RKO (cell line): ENCODE data around the gene KBTBD12.

Source experiments
- DNase-seq: peaks from one replicate; pipeline ENCODE4 v3.0.0-alpha.2; 2016; ENCODE audit warnings: low spot score

The KBTBD12 gene

DNA sequence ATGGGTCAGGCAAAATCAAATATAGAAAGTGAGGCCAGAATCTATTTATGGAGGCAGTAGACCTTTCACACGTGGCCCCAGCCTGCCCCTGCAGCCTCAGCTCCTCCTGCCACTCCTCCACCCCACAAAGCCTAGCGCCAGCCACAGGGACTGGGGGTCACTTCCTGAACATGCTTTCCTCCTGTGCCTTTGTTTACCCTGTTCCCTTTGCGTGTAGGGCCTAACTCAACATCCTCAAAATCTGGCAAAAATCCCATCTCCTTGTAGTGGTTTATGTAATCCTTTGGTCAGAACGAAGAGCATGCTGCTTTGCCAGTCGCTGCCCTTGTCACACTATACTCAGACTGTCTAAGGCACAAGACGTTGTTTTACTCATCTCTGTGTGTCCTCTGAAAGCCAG is 39.6 kb downstream of the KBTBD12 start:
- no peak for DNase-seq

DNA sequence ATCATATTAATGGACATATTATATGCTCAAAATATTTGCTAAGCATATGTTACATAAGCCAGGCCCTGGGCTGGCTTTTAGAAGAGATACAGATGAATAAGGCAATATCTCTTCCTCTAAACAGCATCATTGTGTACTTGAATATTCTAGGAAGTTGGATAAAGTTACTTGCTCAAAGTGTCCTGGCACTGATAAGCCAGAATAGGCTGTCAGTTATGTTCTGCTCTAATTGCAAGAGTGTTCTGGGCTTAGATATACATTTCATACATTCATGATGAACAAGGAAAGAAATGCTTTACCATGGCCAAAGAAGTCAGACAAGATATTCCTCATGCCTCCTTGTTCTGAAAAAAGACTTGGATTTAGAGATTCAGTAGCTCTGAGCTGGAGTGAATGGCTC is 40.7 kb downstream of the KBTBD12 start:
- DNase-seq, result no peak

DNA sequence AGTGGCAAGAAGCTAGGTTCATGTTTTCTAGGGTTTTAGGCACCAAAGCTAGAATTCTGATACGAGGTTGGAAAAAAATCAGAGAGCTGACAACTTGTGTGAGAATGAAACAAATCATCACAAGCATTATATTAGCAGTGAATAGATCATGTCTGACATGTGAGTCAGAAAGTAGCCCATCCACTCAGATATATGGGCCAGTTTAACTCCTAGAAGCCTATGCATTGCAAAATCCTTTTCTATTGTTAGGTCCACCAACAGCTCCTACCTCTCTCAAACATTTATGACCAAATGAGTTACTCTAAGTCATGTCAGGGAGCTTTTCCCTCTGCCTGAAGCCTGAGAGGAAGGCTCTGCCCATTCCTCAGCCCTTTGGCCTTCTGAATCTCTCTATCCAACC is 44.0 kb downstream of the KBTBD12 start:
- DNase-seq, result no peak

DNA sequence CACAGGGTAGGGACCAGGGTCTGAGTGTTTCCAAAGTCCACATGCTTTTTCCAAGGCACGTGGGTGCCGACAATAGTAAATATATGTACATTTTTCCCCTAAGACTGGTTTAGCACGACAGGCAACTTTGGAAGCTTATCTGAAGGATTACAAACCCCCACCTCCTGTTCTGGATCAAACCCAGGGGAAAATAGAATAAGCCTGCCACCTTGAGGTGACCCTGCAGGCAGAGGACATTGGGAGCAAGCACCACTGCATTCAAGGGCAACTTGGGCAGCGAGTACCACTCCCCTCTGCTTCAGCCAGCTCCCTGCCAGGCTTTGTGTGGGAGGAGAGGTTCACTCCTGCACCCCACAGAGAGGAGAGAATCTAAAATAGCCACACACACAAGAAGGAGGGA is 44.8 kb downstream of the KBTBD12 start:
- DNase-seq, result peak; percentile 3

DNA sequence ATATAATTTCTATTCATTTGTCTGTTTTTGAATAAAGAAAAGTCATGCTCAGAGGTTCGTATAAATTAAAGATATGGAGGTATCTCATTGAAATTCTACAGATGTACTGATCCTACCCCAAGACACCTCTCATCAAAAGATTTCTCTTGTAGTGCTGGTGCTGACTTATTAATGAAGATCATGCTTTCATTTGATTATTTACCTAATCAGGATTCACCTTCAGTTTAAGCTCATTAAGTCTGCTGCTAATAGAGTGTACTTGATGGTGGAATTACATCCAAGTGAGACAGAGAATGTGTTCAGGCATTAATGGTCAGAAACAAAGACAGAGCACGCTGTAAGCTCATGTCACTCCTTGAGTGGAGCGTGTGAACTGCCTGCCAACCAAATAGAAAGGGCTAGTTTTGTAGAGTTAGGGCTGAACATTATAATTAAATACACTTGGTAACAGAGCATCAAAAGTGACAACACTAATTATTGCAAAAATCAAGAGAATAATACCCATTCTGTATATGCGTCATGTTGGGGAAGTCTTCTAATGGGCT is 45.5 kb downstream of the KBTBD12 start:
- DNase-seq, result no peak

DNA sequence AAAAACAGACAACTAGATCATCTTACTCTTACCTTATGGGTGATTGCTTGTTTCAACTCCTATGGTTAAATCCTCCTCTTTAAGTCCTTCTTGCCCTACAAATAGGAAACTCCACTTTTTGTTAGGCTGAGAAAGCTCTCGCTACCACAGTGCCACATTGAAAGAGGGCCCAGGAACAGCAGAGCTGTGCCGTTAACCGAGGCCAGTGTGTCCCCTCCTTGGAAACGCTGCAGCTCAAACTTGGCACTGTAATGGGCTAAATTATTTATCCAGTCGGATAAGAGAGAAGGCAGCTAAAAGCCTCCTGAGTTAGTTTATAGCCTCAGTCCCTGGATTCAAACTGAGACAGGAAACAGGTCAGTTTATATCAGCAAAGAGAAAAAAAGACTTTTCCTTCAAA is 46.1 kb downstream of the KBTBD12 start:
- no peak for DNase-seq

DNA sequence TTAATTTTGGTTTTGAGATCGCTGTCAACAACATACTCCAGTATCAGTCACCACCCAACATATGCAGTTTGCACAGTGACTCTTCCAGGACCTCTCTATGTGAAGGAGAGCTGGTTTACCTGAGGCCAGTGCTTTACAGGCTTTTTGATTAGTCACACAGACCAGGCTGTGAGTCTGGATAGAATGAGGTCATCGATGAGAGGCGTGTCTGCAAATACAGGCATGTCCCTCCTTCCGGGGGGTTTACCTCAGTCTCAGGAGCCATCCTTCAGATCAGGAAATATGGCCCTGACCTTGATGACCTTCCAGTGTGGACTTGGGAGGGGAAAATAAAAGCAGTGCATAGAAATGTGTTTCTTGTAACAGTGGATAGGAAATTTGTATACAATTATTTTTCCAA is 46.9 kb downstream of the KBTBD12 start:
- peak; percentile 46 for DNase-seq

DNA sequence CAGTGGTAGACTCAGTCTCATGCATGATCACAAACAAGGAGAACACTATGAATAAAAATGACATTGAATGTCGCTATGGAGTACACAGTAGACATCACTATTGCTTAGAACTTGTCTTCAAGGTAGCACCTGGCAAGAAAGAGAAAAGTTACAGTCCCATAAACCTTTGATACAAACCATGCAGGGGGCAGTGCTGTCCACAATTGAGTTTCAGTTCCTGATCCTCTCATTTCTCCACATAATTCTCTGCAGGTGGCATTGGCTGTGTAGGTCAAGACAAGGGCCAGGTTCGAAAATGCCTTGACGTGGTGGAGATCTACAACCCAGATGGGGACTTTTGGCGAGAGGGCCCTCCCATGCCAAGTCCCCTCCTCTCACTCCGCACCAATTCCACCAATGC is 47.9 kb downstream of the KBTBD12 start:
- DNase-seq, result no peak

DNA sequence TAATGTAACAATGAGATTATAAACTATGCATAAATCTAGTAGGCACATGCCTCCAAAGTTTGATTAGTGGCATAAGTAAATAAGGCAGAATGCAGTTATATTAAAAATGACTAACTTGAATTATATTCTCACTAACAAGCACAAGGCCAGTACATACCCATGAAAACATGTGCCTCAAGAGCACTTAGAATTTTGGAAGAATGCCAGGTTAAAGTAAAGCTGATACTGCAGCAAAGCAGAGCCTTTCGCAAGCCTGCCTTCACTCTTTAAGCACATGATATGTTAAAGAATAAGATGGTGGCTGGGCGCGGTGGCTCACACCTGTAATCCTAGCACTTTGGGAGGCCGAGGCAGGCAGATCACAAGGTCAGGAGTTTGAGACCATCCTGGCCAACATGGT is 49.0 kb downstream of the KBTBD12 start:
- DNase-seq, result no peak

DNA sequence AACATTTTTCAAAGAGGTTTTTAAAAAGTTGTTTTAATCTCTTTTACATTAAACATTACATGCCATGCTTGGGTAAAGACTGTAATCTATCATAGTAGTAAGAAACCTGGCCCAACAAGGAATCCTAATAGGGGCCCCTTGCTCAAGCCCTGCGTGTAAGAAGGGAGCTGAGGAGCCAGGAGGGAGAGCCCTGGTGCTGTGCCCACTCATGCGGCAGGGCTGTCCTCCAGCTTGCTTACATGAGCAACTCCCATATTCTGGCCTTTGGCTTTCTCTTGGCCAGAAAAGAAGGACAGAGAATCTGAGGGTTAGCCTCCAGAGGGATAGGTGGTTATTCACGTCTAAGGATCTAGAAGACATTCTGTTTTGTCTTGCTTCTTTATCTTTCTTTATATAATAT is 49.8 kb downstream of the KBTBD12 start:
- DNase-seq, result no peak

DNA sequence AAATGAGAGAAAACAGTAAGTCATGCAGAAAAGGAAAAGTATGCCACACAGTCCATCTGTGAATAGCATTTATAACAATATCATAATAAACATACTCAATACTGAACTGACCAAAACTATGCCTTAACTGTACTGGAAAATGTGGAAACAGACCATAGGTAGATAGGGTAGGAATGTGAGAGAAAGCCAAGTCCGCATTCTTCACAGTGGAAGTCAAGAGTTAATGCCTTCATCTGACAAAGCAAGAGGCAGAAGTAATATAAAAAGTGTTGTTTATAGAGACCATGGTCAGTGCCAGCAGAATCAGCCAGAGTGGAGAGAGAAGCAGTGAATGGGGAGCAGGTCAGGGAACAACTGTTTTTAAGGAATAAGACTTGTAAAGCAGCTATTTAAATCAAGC is 52.3 kb downstream of the KBTBD12 start:
- no peak for DNase-seq

DNA sequence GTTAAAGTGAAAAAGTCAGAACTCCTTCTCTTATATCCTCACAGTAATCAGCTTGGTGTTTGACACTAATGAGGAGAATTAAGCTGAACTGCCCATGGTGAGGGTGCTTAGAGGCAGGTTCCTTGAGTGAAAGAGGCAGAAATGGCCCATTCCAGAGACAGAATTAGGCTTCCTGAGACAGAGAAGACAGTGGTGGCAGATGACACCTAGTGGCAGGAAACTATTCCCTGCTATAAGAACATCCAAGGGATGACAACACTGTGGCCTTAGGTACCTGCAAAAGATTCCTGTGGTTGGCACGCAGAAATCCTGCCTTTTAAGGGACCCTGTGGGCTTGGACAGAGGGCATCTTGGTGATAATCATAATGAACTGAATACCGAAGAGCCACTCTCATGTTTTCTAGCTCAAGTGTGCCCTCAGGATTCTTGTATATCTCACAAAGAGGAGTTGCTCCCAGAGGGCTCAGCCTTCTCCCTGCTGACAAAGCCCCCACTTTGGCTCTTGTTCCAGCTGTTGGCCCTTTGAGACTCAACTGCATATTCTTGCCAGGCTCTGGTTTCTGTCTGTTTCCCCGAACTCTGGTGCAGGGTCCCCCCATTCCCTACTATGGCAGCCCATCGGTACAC is 56.0 kb downstream of the KBTBD12 start:
- peak; percentile 72 for DNase-seq

DNA sequence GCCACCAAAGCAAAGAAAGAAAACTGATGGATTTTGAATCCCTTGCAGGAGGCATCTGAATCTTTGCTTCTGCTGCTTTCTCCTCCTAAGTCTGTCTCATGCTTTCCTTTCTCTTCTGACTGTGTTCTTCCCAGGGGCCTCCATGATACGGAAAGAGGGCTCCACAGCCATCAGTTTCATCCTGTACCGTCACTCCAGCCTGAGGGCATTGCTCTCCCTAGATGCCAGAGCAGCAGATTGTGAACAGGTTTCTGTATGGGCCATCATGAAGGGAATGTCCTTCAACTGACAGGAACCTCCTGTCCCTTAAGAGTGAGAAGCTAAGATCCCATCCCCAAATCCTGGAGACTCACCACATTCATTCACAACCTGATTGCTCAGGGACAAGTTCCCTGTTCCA is 59.2 kb downstream of the KBTBD12 start:
- no peak for DNase-seq

DNA sequence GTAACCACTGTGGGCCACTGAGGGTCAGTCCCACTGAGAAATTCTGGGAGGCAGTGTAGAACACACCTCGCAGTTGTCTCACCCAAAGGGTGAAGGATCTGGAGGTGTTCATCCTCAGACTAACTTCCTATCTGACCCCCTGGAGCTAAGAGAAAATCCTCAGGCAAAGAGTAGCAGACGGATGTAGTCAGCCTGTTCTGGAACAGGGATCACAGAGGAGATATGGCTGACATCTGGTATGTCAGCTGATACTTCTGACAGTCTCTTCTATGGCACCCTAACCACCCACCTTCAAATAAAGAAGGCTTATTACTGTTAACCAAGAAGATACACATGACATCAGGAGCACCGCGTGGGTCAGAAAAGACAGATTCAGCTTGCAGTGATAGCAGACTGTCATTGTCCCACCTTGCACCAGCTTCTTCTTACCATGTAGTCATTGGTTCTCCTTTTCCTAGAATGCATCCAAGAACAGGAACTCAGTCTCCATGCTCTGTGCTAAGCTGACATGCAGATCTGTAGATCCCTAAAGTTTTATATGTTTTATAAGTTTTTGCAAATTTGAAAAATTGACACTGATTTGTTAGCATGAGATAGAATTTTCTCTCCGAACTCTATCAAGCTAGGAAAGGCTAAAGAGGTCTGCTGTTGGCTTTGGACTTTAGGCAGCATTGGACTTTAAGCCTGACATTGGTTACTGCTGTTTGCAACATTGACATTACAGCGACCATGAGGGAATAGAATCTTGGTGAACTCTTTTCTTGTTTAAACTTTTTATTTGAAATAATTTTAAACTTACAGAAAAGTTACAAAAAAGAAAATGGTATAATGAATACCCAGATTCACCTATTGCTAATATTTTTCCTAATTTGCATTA is 60.4 kb downstream of the KBTBD12 start:
- DNase-seq, result no peak

DNA sequence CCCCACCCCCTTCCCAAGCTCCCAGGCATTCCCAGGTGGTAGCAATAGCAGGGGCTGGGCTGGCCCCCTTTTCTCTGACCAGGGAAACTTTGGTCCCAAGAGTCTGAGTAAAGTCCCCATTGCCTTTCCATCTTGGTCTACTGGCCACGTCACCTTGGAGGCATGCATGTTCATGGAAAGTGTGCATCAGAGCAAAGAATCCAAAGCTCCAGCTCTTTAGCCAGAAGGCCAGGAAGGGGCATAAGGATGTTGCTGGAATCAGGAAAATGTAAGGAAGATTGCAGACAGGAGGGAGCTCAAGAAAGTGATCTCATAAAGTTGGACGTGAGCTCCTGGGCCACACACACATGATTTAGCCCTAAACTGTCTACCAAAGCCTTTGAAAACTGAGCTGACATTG is 63.6 kb downstream of the KBTBD12 start:
- no peak for DNase-seq

DNA sequence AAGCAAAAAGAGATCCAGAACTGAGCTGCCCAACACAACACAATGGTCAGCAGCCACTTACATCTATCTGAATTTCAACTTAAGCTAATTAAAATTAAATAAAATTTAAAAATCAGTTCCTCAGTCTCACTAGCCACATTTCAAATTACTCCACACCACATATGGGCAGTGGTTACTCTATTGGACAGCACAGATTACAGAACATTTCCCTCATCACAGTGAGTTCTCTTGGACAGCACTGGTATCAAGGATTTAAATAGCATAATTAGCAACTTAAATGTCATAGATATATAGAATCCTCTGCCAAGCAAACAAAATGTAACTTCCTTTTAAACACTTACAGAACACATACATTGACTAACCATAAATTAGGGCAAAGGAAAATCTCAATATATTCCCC is 64.4 kb downstream of the KBTBD12 start:
- no peak for DNase-seq

DNA sequence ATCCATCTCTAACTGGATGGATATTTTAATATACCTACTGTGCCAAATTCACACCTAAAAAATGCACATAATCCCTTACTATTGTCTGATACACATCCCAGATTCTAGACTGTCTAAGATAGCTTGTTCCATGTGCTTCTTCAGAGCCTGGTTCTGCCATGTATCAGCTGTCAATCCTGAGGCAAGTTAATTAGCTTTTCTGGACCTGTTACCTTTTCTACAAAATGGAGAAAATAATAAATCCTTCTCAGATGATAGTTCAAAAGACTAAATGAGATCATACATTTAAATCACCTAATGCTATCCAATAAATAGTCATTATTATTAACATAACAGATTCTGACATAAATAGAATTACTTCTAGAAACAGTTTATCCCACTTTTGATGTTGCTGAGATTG is 66.1 kb downstream of the KBTBD12 start:
- no peak for DNase-seq

DNA sequence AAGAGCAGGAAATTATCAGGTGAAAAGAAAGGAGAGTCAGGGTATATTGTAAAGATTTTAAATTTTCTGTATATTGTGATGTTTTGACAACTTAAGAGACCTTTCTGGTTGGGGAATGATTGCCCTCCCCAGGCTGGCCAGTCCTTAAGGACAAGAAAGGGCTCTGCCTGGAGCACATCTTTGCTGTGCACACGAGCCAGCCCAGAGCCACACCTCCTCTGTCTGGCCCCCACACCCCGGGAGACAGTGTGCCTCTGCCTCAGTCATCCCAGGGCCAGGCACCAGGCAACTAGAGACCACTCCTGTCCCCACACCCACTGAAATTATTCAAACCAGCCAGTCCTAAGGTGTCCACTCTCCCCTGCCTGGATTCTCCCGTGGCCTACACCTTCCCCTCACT is 67.1 kb downstream of the KBTBD12 start:
- DNase-seq, result no peak

DNA sequence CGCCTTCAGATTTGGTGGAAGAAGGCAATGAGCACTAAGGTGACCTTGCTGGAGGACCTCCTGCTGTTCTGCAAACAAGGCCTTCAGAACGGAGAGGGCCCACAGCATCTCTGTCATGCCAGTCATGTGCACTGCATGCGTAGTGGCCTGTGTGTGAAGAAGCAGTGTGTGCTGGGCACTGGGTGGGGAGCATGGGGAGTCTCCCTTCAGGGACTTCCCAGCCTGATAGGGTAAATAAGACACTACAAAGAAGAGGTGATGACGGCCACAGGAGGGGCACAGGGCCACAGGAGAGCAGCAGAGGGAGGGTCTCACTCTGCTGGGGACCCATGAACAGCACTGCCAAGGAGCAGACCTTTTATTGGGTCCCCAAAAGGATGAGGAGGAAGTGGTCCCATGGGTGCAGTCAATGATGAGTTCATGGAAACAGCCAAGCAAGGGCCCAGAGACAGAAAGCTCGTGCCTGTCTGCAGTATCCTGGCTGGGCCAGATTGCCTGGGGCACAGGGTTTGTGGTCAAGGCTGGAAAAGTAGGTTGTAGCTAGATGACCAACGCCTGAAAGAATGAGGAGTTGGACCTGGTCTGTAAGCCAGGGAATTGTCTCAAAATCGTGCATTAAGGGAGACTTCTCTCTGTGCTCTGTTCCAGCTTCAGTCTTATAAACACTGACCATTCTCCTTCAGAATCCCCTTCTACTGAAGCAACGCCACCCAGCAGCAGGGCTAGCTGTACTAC is 69.4 kb downstream of the KBTBD12 start:
- no peak for DNase-seq

DNA sequence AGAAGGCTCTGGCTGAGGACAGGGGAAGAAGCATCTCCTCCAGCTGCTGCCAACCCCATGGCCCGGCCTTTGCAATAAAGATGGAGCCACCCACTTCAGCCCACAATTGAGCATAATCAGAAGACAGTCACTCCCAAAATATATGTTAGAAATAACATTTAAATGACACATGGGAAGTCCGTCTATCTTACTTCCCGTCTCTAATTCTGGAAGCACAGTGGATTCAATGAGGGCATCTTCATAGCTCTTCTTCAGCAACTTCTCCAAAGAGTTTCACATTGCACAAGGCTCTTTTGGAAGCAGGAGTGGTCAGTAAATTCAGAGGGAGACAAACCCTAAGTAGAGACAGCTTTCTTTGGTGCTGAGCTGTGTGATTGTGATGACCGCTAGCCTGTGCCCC is 70.2 kb downstream of the KBTBD12 start:
- DNase-seq, result no peak

DNA sequence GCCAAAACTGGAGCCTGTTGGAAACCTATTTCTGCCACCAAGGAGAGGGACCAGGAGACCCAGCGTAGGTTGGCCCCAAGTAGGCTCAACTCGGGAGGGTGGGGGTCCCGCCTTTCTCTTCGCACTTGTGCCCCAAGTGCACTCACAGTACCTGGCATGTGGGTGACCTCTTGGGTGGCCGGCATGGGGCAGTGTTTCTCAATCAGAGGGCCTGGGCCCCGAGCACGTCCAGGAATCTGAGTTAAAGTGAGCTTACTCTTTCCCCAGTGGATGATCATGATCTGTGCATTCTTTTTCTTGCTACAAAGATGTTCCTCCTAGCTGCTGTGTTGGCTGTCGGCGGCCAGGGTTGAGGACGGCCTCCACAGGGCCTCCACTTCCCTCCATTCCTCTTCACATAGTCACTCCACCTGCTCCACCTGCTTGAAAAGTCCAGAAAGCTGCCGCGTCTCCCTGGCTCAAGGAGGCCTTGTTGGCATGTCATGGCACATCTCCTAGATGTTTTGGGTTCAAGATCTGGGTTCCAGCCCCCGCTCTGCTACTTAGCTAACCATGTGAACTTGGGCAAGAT is 70.7 kb downstream of the KBTBD12 start:
- DNase-seq, result no peak

DNA sequence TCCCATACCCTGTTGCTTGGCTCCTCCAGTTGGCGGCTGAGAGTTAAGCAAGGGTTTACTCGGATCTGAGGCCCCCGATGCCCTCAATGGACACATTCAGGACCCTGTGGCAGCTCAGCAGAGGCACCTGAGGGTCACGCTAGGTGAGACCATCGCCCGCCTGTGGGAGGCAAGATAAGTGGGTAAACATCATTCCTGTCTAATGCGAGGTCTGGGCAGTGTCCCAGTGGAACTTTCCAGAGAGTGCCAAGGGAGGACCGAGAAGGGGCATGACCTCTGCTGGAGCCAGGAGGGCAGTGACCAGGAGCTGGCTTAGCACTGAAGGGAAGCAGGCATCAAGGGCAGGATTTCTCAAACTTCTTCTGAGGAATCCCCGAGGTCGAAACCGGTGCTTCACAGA is 71.8 kb downstream of the KBTBD12 start:
- no peak for DNase-seq
